Measurements from ENCODE around the gene EFHC1.

Gene EFHC1

DNA sequence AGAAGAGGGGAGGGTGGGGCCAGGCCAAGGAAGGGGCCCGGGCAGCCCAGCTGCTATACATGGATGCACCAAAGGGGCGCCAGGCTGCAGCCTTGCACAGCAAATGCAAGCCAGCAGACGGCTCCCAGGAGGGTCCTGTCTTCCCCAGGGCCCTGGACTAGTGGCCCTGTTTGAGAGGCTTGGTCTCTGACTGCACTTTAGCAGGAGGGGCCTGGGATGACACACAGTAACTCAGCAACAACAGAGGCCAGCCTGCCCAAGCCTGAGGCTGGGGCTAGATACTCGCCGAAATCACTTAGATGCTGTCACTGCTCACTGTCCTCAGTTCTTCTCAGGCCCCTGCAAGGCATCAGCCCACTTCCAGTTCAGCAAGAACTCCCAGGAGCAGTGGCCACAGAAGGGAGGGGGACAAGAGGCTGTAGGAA is 83.2 kb downstream of the EFHC1 start:
- no peak for DNase-seq (ENCODE audit: low read depth in 2 of 2)

DNA sequence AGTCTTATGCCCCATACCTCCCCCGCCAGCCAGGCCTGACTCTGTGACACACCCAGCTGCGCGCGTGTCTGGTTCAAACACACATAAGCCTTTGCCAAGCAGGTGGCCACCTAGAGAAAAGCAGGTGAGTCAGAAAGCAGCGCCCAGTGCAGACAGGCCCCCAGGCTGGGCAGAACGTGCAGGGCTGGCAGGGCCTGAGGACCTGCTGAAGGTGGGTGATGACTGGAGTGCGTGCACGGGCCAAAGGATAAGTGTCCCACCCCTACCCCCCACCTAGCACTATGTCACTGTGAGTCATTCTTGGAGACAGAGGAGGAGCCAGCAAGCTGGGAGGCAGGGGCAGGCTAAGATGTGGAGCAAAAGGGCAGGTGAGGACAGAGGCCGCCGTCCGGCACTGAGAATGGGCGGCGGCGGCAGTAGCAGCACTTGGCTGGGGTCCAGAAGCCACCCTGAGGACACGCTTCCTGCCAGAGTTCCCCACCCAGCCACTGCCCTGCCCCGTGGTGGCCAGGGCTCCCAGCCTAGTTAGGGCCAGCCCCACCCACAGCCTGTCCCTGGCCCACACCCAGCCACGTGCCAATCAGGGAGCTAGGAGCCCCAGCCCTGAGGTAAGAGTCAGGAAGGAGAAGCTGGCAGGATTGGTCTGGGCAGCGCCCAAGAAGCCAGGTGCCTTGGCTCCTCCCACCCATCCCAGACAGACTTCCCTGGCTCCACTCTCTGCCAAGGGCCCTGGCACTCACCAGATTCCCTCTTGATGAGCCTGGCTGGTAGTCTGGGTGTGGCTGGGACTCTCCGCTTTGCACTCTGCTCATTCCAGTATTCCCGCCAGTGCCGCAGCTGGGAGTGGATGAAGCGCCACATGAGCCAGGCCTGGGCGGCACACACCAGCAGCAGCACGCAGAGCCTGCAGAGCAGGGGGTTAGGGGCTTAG is 84.0 kb downstream of the EFHC1 start:
- DNase-seq (ENCODE audit: low read depth in 2 of 2): no peak

DNA sequence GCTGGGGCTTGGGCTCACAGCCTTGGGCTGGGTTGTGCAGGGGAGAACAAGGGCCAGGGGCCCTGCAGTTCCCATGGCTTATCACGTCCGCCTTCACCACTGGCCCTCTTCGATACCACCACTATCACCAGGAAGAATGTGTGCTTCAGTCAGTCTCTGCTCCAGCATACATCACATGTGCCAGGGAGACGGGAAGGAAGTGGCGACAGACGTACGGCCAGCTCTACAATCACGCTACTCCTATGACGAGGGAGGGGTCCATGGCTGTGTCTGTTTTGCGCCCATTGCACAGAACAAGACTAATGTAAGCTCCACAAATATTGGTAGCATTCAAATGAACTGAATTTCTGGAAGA is 84.6 kb downstream of the EFHC1 start:
- DNase-seq (ENCODE audit: low read depth in 2 of 2): no peak

DNA sequence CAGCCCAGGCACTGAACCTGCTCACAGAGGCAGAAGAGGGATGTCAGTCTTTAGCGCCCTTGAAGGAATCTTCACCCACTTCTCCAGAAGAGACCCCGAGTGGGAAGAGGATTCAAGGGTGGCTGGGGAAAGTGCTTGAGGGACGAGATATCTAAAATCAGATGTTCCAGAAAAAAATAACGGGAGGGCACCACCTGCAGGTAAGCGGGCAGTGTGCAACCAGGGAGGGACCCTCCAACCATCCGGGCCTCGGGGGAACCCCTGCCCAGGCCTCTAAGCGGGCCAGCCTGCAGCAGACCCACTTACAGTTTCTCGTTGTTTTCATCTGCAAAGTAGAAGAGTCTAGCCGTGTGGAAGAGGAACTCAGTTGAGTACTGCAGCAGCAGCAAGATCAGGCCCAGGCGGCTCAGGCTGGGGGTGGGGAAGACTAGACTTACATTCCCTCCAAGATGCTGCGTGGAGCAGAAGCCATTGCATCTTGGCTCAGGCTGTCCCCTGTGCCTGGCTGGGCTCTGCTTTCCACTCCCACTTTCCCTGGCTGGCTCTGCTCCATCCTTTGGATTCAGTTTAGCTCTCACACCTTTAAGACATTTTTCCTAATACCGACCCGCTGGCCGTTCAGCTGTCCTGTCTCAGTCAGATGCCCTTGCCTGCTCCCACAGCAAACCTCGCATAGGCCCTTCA is 85.7 kb downstream of the EFHC1 start:
- no peak for DNase-seq (ENCODE audit: low read depth in 2 of 2)

DNA sequence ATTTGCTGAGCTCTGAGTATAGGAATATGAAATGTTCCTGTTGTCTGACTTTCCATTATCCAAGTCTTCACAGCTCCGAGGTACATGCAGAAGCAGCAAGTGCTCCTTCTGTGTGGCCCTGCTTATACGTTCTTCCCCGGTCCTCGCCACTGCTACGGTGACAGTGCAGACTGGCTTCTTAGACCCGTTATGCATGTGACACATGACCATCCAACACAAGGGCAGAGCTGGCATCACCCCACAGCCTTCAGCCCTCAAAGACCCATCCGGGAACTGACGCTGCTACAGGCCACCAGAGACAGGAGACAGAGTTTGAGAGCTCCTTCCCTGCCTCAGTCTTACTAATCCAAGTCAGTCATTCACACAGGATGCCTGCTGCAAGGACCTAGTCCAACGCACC is 86.3 kb downstream of the EFHC1 start:
- DNase-seq (ENCODE audit: low read depth in 2 of 2): no peak

DNA sequence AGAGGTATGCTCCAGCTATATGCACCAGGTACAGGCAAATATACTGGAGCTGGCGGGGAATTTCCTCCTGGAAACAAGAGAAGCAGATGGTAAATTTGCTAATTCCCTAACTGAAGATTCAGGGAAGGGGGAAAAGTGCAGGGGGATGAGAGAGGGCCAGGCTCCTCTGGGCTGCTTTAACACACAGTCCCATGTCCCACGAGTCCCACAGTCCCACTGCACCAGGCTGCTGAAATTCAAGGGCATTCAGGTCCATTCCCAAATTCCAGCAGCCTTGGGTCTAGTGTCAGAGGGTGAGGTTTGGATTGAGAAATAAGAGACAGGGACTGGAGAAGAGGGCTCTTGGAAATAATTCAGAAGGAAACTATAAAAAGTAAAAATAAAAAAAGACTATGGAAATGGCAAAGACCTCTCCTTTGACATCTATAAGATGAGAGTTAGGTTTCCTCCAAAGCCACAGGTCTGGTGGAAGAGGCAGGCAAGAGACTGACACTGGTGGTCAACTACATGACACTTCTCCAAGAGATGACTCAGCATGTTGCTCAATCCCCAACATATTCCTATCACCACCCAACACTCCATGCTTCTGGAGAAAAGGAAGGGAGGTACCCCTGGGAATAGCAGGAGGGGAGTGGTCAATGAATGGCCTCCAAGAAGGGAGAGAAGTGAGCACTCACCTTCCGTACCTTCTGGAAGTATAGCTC is 87.6 kb downstream of the EFHC1 start:
- DNase-seq (ENCODE audit: low read depth in 2 of 2): no peak

DNA sequence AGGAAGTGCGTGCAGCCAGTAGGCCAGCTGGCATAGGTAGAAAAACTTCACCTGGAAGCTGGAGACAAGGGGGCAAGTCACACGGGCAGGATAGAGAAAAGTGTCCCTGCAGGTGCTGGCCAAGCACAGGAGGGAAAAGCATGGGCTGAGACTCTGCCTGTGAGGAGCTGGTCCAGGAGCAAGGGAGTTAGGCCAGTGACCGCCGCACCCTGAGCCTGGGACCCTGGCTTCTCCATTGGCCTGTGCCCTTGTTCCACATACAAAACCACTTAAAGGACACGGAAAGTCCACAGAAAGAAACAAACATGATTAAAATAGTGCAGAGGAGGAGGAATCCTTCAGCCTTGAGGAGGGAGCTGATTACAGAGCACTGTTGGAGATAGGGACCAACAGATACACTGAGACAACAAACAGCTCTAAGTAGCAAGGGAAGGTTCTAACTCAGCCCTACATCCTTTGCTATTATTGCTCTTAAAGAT is 88.2 kb downstream of the EFHC1 start:
- DNase-seq (ENCODE audit: low read depth in 2 of 2): no peak

DNA sequence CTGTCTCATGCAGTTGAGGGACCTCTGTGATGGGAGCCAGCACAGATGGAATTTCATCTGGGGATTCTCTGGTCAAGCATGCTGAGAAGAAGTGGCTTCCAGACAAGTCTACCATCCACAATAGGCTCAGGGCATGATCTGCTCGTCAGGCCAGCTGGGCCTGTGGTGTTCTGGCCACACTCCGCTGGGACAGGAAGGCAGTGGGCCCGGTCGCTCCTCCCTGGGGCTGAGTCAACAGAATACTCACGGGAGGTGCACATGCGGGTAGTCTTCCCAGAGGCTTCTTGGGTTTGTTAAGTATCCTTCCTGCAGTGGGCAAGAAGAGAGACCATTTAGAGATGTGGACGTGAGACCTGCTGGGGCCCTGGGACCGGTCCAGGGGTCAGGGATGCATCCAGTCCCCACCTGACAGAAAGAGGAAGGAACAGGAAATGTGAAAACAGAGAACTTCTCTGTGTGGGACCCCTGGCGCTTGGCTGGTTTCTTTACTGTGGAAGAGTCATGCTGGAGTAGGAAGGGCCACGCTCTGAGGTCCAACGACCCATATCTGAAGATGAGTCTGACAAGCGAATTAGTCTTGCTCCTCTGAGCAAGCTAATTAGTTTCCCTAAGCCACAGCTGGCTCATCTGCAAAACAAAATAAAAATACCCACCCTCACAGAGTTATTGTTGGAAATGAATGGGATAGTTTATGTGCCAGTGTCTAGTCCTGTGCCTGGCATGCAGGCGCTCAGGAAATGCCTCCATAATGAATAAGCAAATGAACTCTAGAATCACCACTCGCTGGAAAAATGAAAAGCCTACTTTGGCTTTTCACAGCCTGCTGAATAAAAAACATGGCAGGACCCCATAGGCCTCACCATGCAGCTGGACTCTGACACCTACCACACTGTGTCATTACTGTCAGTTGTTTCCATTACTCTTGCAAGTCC is 89.4 kb downstream of the EFHC1 start:
- no peak for DNase-seq (ENCODE audit: low read depth in 2 of 2)

DNA sequence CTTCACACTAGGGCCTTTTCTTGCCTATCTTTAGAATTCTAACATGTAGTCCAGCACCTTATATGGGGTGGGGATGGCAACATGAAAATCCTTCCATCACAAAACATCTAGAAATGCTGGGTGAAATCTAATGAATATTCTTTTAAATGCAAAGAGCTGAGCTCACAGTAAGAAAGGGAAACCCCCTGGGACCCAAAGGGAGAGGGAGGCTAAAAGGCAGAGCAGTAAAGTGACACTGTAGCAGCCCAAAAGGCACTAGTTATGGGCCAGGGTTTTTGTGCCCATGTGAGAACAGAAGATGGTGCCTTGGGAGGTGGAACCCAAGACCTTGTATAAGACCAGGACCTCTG is 90.0 kb downstream of the EFHC1 start:
- DNase-seq (ENCODE audit: low read depth in 2 of 2): no peak

DNA sequence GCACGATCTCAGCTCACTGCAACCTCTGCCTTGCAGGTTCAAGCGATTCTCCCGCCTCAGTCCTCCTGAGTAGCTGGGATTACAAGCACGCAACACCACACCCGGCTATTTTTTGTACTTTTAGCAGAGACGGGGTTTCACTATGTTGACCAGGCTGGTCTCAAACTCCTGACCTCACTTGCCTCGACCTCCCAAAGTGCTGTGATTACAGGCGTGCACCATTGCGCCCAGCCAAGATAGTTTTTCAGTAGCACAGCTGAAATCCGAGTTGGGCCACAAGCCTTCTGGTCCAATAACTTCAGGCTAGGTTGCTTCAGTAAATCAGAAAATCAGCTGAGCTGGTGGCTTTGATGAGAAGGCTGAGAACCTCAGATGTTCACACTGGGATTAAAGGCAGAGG is 91.0 kb downstream of the EFHC1 start:
- no peak for DNase-seq (ENCODE audit: low read depth in 2 of 2)

DNA sequence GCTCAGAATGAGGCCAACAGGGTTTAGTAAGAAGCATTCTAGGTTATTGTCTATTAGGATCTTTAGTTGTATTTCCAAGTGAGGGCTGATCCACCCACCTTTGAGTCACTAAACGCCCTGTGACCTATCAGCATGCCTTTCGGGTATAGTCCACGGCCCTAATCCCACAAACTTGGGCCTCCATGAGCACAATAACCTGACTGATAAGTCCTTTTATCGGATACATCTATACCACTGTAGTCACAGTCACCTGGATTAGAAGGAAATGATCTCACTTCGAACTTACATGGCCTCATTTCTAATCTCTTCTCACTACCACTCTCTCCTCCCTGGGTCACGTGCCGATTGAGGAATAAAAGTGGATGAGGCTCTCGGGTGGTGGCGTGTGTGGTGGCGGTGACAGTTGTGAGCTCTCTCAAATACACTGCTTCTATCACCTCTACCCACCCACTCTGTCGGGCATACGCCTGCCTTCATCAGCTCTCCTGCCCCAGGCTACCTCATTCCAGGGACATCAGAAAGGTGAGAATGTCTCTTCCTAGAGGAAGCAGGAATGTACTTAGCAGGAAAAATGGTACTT is 91.5 kb downstream of the EFHC1 start:
- no peak for DNase-seq (ENCODE audit: low read depth in 2 of 2)

DNA sequence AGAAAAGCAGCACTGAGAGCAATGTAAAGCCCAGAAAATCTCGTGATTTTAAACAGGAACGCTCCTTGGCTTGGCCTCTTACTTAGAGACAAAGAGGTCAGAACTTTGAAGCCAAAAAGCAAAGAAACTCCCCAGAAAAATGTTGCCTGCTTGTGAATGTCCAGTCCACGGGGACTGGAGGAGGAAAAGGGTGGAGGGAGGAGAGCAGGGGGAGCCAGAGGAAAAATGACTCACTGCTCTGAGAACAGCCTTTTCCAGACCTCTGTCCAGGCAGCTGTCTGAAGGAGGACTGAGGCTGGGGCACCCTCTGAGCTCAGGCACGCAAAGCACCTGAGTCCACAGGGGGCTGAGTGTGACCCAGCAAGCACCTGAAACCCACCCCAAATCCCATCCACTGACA is 92.1 kb downstream of the EFHC1 start:
- DNase-seq (ENCODE audit: low read depth in 2 of 2): no peak

DNA sequence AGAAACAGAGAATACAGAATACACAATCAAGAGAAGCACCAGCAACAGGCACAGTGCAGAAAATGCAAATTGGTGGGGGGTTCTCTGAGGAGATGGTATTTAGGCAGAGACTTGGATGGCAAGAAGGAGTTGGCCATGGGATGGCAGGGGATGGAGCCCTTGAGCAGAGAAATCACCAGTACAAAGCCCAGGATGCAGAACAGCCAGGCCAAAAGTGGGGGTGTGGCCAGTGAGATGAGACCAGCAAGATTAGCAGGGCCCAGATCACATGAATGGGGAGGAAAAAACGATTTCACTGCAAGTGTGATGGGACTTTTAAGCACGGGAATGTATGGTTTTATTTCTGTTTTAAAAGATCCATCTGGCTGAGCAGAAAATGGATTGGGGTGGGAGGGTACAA is 93.3 kb downstream of the EFHC1 start:
- DNase-seq (ENCODE audit: low read depth in 2 of 2): no peak

DNA sequence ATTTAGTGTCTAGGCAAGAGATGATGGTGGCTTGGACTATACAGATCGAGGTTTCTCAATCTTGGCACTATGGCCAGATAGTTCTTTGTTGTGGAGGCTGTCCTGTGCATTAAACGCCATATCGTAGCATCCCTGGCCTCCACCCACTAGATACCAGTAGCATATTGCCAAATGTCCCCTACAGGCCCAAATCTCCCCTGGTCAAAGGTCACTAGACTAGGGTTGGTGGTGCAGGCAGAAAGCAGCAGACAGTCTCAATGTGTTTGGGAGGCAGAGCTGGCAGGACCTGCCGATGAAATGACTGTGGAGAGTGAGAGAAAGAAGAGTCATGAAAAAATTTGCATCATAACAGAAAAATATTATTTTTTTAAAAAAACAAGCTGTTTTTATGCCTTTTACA is 93.8 kb downstream of the EFHC1 start:
- no peak for DNase-seq (ENCODE audit: low read depth in 2 of 2)

DNA sequence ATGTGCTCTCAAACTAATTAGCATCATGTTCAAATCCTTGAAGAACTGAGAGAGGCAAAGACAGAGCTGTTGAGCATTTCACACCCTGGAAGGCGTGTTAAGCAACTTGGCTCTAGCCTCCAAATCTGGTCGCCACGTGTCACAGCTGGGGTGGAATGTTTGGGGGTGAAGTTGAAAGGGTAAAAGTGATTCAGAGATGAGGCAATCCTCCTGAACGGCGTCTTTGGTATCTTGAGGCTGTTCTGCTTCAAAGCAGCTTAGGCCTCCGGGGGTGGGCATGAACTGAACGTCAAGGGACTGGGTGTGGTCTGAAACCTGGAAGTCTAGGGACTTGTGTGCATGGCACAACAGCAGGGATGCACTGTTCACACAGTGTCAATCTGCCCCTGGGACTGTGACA is 94.4 kb downstream of the EFHC1 start:
- DNase-seq (ENCODE audit: low read depth in 2 of 2): no peak

DNA sequence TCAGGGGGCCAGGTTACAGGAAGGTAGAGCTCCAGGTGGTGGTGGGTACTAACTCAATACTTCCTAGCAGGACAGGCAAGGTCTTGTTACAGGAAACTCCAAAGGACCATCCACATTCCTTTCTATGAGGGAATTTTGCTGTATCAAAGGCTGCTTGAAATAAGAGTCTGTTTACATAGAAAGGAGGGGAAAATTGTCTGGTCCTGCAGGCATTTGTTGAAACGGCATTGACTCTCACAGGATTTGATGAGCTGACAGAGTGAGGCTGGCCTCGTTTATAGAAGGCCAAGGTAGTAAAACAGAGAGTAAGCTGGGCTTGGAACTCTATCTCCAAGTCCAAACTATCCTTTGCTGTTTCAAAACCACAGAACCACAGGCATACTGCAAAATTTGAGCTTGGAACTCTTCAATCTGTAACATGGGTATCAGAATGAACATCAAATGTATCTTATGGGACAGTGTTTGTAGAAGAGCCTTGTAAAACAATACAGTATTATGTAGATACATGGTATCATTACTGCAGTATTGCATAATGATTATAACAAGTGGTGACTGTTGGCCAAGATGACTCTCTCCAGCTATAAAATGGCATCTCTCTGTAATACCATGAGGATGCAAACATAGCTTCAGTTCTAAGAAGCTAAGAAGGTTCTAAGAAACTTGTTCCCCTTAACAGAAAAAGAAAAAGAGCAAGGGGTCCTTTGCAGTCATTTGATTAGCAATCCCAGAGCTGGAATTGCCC is 95.2 kb downstream of the EFHC1 start:
- DNase-seq (ENCODE audit: low read depth in 2 of 2): no peak

DNA sequence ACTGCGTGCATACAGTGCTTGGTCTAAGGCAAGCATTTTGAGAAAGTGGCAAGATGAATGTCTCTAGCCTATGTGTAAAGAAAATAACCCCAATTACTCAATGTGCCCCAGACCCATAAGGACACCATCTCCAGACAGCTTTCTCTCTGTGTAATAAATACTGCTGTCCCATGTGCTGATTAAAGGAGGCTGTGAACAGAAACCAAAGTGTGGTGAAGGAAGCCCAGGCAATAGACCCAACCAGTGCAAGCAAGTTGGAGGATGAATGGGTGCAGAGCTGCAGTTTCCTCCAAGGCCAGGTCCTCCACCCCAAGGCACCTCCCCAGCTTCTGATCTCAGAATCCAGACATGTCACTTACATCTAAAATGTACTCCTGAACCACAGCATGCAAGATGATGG is 96.1 kb downstream of the EFHC1 start:
- DNase-seq (ENCODE audit: low read depth in 2 of 2): no peak

DNA sequence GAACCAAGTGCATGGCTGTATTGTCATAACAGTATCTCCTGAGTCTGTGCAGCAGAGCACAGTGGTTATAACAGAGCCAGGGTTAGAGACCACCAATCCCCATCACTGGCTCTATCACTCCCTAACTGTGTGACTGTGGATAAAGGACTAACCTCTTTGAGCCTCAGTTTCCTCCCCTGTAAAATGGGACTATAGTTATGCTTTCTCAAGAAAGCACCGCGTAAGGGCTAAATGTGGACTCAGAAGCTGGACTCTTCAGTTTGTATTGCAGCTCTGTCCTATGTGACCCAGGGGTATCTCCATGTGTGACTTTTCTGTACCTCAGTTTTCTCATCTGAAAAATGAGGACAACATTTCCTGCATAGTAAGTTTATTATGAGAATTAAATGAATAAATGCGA is 96.8 kb downstream of the EFHC1 start:
- no peak for DNase-seq (ENCODE audit: low read depth in 2 of 2)

DNA sequence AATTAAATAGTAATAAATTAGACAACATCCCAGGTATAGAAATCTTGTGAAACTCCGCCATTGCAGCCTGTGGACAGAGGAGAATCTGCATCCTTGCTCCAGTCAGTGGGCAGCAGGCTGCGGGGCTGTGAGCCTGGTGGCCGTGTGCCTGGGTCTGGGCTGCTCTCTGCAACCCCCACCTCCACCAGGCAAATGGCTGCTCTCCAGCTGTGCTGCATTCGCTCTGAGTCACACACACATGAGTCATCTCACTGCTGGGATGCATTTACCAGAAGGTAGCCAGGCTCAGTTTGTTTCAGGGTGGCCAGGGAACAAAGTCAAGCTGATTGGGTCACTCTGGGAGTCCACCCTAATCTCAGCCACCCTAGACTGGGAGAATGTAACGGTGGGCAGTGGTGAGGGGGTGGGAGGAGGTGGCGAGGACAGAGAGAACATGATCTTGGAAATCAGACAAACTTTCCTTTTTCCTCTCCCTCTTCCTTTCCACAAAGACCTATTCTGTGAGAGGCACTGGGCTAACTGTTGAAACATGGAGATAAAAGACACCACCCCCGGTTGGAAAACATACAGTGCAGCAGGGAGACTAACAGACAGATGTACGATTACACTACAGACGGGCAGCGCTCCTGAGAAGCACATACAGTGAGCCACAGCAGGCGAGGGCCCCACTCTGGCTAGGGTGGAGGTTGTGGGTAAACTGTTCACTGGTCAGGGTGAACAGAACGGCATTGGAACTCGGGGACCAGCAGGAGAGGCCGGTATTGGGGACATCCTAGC is 97.5 kb downstream of the EFHC1 start:
- peak; percentile 23 to 34 for DNase-seq (ENCODE audit: low read depth in 2 of 2)
